ENCODE results near the gene GPR25. TPM values are rescaled to one million over a fixed set of nuclear protein-coding genes. Genes with fewer than 3 reads are reported as not detected.

The GPR25 gene
- total RNA-seq, 2 experiments from 2014 or later, result 2.7 to 3.3 TPM

DNA sequence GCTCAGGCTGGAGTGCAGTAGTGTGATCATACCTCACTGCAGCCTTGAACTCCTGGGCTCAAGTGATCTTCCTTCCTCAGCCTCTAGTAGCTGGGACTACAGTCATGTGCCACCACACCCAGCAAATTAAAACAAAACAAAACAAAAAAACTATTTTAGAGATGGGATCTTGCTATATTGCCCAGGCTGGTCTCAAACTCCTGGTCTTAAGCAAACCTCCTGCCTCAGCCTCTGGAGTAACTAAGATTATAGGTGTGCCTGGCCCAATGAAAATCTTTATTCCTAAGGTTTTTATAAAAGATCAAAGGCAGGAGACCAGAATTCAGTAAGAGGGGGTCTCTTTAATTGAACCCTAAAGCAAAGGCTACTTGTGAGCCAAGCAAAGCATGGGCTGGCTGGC lies 32.0 kb downstream of the GPR25 start:
- no peak for TF ChIP-seq CTCF (IDR thresholded peaks at IDR 0.05)
- H3K36me3 Mint-ChIP-seq (ENCODE audit: low read depth), result no peaks in the 10 kb centered on the region
- H3K4me1 Mint-ChIP-seq (ENCODE audit: low read depth), result peaks cover 10% of the 10 kb centered on the region
- POLR2A ChIA-PET, result interaction anchor here (0.6 to 0.8 kb wide), 2 partner anchors 29 to 117 kb away, joined by 3 read pairs; no protein-coding TSS in a partner anchor
- Histone ChIP-seq H3K27ac (ENCODE audit: low read depth in 1 of 2, low read length in 2 of 2) (no peak overlapping the region), H3K4me1 (ENCODE audit: insufficient read depth, low read length) (peaks cover 25% of the 10 kb centered on the region), H3K4me3 (ENCODE audit: low read length) (no peak overlapping the region), H3K27me3 (ENCODE audit: control insufficient read depth in 1 of 2, insufficient read depth in 2 of 2, low read length in 2 of 2) (no peaks in the 10 kb centered on the region), H3K36me3 (ENCODE audit: insufficient read depth, low read length) (no peaks in the 10 kb centered on the region), H3K9me3 (ENCODE audit: control insufficient read depth in 1 of 2, insufficient read depth in 1 of 2, low read length in 2 of 2) (no peaks in the 10 kb centered on the region)
- no peak overlapping the region for H3K27ac Mint-ChIP-seq
- no peaks in the 10 kb centered on the region for H3K27me3 Mint-ChIP-seq
- CTCF ChIA-PET, result no interaction called here
- intact Hi-C loops (cut with DNase I, micrococcal nuclease), result no loop called here
- no peak for ATAC-seq (ENCODE audit: poor library complexity)
- H3K9me3 Mint-ChIP-seq, result no peaks in the 10 kb centered on the region
- DNase-seq, result no peak
- no peak overlapping the region for H3K4me3 Mint-ChIP-seq

- peak overlapping the region; percentile 36 for H3K27ac Mint-ChIP-seq
Measured at GRCh38 chr1:200905411-200906052, 32.8 kb downstream of the GPR25 start.

DNA sequence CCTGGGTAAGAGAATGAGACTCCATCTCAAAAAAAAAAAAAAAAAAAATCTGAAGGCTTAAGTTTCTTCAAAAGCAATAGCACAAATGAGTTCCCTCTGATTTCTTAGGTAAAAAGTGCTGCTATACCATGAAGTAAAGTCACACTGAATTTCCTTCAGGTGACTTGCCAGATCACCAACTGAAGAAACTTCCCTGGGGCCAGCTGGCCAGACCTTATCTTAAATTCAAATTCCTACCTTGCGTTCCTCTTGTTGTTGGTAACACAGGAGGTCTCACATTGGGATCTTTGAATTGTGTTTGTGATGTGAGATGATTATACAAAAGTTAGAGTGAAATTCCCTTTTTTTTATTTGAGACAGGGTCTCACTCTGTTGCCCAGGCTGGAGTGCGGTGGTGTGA lies 33.7 kb downstream of the GPR25 start:
- ChIA-PET POLR2A (no interaction called here), CTCF (no interaction called here)
- TF ChIP-seq CTCF (IDR thresholded peaks at IDR 0.05), result no peak
- peaks cover 25% of the 10 kb centered on the region for H3K4me1 ChIP-seq (ENCODE audit: insufficient read depth, low read length)
- intact Hi-C loops (cut with DNase I, micrococcal nuclease), result no loop called here
- Mint-ChIP-seq H3K36me3 (ENCODE audit: low read depth) (no peaks in the 10 kb centered on the region), H3K27ac (no peak overlapping the region), H3K4me1 (ENCODE audit: low read depth) (peaks cover 10% of the 10 kb centered on the region), H3K4me3 (no peak overlapping the region), H3K27me3 (no peaks in the 10 kb centered on the region), H3K9me3 (no peaks in the 10 kb centered on the region)
- H3K27ac ChIP-seq (ENCODE audit: low read depth in 1 of 2, low read length in 2 of 2), result no peak overlapping the region
- H3K4me3 ChIP-seq (ENCODE audit: low read length), result no peak overlapping the region
- DNase-seq (no peak), ATAC-seq (ENCODE audit: poor library complexity) (no peak)
- H3K36me3 ChIP-seq (ENCODE audit: insufficient read depth, low read length), result no peaks in the 10 kb centered on the region
- H3K27me3 ChIP-seq (ENCODE audit: control insufficient read depth in 1 of 2, insufficient read depth in 2 of 2, low read length in 2 of 2), result no peaks in the 10 kb centered on the region
- H3K9me3 ChIP-seq (ENCODE audit: control insufficient read depth in 1 of 2, insufficient read depth in 1 of 2, low read length in 2 of 2), result no peaks in the 10 kb centered on the region

More at GRCh38 chr1:200905411-200906052, 32.8 kb downstream of the GPR25 start:
- Histone ChIP-seq H3K9me3 (ENCODE audit: control insufficient read depth in 1 of 2, insufficient read depth in 1 of 2, low read length in 2 of 2) (no peaks in the 10 kb centered on the region), H3K4me1 (ENCODE audit: insufficient read depth, low read length) (peaks cover 25% of the 10 kb centered on the region), H3K36me3 (ENCODE audit: insufficient read depth, low read length) (no peaks in the 10 kb centered on the region), H3K27ac (ENCODE audit: low read depth in 1 of 2, low read length in 2 of 2) (no peak overlapping the region), H3K27me3 (ENCODE audit: control insufficient read depth in 1 of 2, insufficient read depth in 2 of 2, low read length in 2 of 2) (no peaks in the 10 kb centered on the region), H3K4me3 (ENCODE audit: low read length) (no peak overlapping the region)
- Mint-ChIP-seq H3K9me3 (no peaks in the 10 kb centered on the region), H3K4me3 (no peak overlapping the region), H3K36me3 (ENCODE audit: low read depth) (no peaks in the 10 kb centered on the region), H3K27me3 (no peaks in the 10 kb centered on the region), H3K4me1 (ENCODE audit: low read depth) (peaks cover 10% of the 10 kb centered on the region)
- ChIA-PET CTCF (interaction anchor here (0.6 kb wide), 1 partner anchor 21 kb away, joined by 3 read pairs; no protein-coding TSS in a partner anchor), POLR2A (interaction anchor here (0.8 kb wide), 1 partner anchor 30 kb away, joined by 3 read pairs; no protein-coding TSS in a partner anchor)
- TF ChIP-seq CTCF (IDR thresholded peaks at IDR 0.05), result no peak
- DNase-seq (peak in 9 of 14 experiments; percentile 8 to 87 (median 34)), ATAC-seq (ENCODE audit: poor library complexity) (peak; percentile 92)
- intact Hi-C loops (cut with DNase I, micrococcal nuclease), result no loop called here
